Effector CD4-positive, alpha-beta T cell (primary cell): ENCODE results near the gene UACA.

Experiments used
- DNase-seq: peaks from one replicate; pipeline ENCODE4 v3.0.0-alpha.2; 2020

The UACA gene

DNA sequence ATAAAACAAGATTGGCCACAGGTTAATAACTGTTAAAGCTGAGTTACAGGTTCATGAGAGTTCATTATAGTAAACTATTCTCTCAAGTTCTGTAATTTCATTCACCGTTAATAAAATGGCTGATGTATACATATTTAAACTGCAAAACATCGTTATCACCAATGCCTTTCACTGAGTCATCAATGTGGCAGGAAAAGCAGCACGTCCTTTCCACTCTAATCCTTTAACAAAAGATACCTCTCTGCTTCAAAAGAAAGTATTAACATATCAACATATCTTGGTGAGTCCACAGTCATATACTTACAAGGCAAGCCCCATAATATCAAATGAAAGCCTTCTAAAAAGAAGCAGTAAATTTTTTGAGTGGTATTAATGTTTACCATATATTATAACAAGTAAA lies 54.5 kb downstream of the UACA start:
- no peak for DNase-seq

DNA sequence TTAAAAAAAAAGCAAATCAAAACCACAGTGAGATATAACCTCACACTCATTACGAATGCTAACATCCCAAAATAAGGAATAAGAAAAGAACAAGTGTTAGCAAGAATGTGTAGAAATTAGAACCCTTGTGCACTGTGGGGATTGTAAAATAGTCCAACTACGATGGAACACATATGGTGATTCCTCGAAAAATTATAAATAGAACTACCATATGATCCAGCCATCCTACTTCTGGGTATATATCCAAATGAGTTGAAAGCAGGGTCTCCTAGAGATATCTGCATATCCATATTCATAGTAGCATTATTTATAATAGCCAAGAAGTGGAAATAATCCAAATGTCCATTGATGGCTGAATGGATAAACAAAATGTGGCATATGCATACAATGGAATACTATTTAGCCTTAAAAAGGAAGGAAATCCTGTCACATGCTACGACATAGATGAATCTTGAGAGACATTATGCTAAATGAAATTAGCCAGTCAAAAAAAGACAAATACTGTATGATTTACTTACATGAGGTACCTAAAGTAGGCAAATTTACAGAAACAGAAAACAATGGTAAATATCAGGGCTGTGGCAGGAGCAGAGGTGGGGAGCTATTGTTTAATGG lies 55.6 kb downstream of the UACA start:
- no peak for DNase-seq

DNA sequence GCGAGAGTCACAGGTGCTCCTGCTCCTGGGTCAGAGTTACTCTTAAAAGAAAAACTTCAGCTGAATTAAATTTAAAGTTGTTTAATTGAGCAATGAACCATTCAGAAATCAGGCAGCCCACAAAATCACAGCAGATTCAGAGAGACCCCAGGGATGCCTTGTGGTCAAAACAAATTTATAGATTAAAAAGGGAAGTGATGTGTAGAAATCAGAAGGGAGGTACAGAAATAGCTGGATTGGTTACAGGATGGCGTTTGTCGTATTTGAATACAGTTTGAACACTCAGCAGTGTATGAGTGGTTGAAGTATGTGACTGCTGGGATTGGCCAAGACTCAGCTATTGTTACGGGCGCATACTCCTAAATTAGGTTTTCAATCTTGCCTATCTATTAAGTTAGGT lies 58.6 kb downstream of the UACA start:
- no peak for DNase-seq

DNA sequence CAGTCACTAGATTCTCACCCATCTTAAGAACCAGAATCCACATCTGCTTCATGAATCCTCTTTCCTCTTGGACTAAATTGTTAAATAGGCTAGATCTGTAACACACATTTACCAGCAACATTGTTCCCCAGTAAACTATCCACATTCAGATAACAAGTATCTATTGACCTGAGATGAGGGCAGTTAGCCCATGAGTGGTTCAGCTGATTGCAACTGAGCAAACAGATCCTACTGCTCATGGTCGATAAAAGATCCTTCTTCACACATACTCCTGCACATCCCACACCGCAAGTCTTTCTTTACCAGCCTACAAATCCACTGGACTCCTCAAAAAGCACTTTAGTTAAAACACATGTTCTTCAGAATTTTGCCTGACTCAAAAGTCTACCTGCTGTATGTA lies 59.2 kb downstream of the UACA start:
- DNase-seq, result no peak

GRCh38 chr15:70703096-70703878 lies 60.1 kb downstream of the UACA start:
- no peak for DNase-seq

- DNase-seq, result no peak
These were observed 60.8 kb downstream of the UACA start for GRCh38 chr15:70702584-70702983.

- DNase-seq, result no peak
These were observed 61.3 kb downstream of the UACA start for GRCh38 chr15:70701891-70702568.

- no peak for DNase-seq
These were observed 62.2 kb downstream of the UACA start for GRCh38 chr15:70701171-70701570.

DNA sequence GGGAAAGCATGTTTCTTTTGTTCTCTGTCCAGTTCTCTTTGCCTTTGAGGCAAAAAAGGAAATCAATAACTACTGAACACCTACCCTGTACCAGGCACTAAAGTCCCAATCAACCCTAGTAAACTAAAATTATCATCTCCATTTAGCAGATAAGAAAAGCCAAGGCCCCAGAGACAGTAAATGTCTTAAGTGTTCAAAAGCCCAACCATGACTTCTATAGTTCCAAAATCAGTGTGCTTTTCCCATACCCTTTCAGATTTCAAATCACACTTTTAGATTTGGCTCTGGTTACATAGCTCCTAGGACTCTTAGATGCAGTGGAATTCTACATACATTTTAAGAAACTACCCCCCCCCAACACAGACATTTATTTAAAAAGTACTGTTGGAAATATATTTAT lies 63.5 kb downstream of the UACA start:
- DNase-seq, result no peak

DNA sequence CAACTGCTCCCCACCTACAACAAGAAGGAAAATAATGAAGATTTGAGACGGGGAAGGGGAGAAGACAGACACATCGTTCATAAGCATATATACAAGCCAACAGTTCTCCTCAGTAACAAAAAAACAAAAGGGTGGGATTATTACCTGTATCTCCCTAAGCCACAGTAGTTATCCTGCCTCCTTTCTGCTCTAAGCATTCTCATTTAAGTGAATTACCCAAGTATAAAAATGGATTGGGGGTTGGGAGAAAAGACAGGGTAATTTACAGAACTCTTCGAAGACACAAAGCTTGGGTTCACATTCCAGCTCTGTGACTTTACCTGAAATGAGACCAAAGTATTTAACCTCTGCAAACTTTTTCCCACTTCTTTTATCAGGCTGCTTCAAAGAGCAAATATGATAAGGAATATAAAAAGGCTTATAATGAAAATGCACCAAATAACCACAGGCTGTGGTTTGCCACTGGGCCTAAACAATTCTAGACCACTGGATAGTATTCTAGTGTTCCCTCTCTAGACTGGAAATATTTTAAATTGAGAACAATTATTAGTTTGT lies 64.4 kb downstream of the UACA start:
- DNase-seq, result no peak

GRCh38 chr15:70698426-70698825 lies 64.9 kb downstream of the UACA start:
- no peak for DNase-seq

- DNase-seq, result no peak
These were observed 72.7 kb downstream of the UACA start for GRCh38 chr15:70690491-70691276.

- DNase-seq, result no peak
These were observed 73.3 kb downstream of the UACA start for GRCh38 chr15:70690021-70690420.

- no peak for DNase-seq
These were observed 75.9 kb downstream of the UACA start for GRCh38 chr15:70687482-70687881.

GRCh38 chr15:70680817-70681216 lies 82.5 kb downstream of the UACA start:
- DNase-seq, result no peak

- no peak for DNase-seq
These were observed 83.5 kb downstream of the UACA start for GRCh38 chr15:70679919-70680231.

- no peak for DNase-seq
These were observed 91.3 kb downstream of the UACA start for GRCh38 chr15:70672081-70672480.

- DNase-seq, result no peak
These were observed 92.7 kb downstream of the UACA start for GRCh38 chr15:70670680-70671079.

GRCh38 chr15:70669966-70670658 lies 93.2 kb downstream of the UACA start:
- DNase-seq, result no peak

DNA sequence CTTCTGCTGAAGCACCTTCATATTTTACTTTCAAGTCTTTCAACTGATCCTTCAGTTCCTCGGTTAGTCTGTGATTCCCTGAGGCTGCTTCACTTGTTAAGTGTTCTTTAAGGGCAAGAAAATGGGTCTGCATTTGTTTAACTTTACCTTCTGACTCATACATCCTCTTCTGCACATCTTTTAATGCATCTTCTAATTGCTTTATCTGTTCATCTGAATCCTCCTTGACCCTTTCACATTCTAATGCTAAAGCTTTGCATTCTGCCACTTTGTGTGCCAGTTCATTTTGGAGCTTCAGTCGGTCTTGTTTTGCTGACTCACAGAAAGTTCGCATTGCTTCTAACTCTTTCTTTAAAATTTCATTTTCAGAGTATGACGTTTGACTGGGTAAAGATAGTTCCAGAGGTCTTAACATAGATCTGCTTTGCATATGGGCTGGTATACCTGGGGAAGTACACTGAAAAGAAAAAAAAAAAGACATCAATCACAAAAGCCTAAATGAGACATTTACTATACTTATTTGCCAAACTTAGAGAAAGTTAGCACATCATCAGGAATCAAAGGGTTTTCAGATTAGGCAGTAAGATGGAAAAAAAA lies 94.3 kb downstream of the UACA start:
- no peak for DNase-seq

DNA sequence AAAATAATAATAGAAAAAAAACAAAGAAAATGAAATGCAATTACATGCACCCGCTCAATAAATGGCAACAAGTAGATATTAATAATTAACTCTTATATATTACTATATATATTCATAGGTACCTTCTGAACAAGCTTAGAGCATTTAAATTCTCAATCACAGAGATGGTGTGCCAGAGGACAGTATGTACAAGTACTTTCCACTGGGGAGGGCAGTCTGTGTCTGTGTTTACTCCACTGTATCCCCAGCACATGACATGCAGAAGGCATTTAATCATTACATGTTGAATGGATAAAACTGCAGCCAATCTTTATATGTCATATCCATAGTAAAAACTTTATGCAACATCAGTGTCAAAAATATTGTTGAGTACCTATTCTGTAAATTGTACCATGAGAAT lies 97.8 kb downstream of the UACA start:
- no peak for DNase-seq

DNA sequence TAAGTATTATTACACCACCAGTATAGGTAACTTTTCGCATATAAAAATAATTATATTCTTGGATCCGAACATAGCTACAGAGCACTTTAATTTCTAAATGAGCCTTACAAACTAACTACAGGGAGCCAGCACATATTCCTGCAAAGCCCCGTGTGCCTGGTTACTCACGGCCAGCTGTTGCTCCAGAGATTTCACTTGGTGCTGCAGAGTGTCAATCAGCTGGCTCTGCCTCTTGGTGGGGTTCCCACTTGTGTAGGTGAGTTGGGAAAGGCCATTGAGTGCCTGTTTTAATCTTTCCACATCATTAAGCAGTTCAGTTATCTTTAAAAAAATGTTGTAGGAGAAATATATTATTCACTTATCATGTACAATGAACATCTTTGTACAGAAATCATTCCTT lies 98.9 kb downstream of the UACA start:
- DNase-seq, result no peak
